Tibial nerve (tissue), 4 donors: ENCODE measurements around the gene KRT5.

Source experiments
- CTCF ChIP-seq, 5 experiments: fragments of 200-600 bp in 3 of 5; fragments of 450-650 bp in 2 of 5; sonication (generic) in 3 of 5; IDR thresholded peaks; one replicate each; pipeline ENCODE4 v1.5.1; 2016 to 2019; ENCODE audit warnings: antibody characterized with exemption in 5 of 5, mild to moderate bottlenecking in 3 of 5, moderate library complexity in 2 of 5
- EP300 ChIP-seq, 2 donors: sonication (generic); formaldehyde crosslinking; IDR thresholded peaks; one replicate each; pipeline ENCODE4 v1.6.1; 2017; ENCODE audit warnings: antibody characterized with exemption in 2 of 2, mild to moderate bottlenecking in 1 of 2

DNA sequence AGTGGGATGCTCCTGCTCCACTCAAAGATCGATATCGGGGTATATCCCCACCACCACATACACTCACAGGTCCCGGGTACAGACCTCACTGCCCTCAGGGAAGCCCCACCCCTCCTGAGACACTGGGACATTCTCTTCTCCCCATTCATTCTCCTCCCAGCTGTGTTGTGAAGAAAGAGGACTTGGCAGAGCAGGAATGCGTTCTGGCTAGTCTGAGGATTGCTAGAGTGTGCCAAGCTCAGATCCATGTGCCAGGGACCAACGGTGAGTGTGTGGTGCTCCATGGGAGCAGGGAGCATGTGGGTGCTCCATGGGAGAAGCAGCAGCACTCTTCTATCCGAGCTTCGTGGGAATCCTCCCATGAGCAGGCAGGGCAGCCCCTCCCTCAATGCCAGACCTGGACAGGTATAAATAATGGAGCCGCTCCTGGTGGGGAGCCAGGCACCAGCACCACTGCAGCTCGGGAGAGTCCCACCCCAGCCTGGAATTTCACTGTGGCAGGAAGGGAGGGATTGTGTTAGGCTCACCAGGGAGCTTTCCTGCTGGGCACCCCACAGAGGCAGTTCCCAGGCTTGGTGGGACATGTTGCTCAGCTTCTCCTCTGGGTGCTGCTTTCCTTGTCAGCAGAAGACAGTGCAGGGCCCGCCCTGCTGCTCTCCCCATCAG is 2.3 kb upstream of the KRT5 start:
- TF ChIP-seq CTCF (IDR thresholded peaks at IDR 0.05) (no peak), EP300 (IDR thresholded peaks at IDR 0.05) (no peak)
